Dermis microvascular lymphatic vessel endothelial cell (primary cell): Measurements from ENCODE around the gene SYNC. TPM values are rescaled to one million over a fixed set of nuclear protein-coding genes. Genes with fewer than 3 reads are reported as not detected.
"Not testable (repeated sequence)": the region's sequence is repeated elsewhere in the genome, so short reads cannot be mapped to it uniquely, and the experiment has no call there.

Experiments
- DNase-seq, 2 donors: peaks; one replicate each; pipeline versions ENCODE4 v3.0.0 to v3.0.0-alpha.2; 2010; ENCODE audit warnings: low read depth in 2 of 2
- total RNA-seq: library from RNA; depleted of rRNA; stranded (reverse); fragments of >200 nt; gene quantifications from 2 replicates; pipeline ENCODE4 v1.2.1, GENCODE V29; 2014

The SYNC gene
- total RNA-seq, 1 donor from 2014 or later = 11.7 TPM

- peak in 1 of 2 donors; percentile 89 for DNase-seq
Measured at GRCh38 chr1:32724678-32725614, 22.4 kb upstream of the SYNC start.

- no peak for DNase-seq
Measured at GRCh38 chr1:32719681-32720275, 17.2 kb upstream of the SYNC start.

- DNase-seq = no peak
Measured at GRCh38 chr1:32718527-32718926, 16.0 kb upstream of the SYNC start.

GRCh38 chr1:32718036-32718435 is 15.5 kb upstream of the SYNC start:
- no peak for DNase-seq

GRCh38 chr1:32717503-32717902 is 14.9 kb upstream of the SYNC start:
- DNase-seq = no peak

GRCh38 chr1:32716312-32717148 is 14.0 kb upstream of the SYNC start:
- peak in 1 of 2 donors; percentile 36 for DNase-seq

- no peak for DNase-seq
Measured at GRCh38 chr1:32715901-32716311, 13.3 kb upstream of the SYNC start.

GRCh38 chr1:32714277-32714676 is 11.7 kb upstream of the SYNC start:
- DNase-seq = no peak

- DNase-seq = no peak
Measured at GRCh38 chr1:32713081-32713480, 10.5 kb upstream of the SYNC start.

GRCh38 chr1:32711221-32711620 is 8.7 kb upstream of the SYNC start:
- DNase-seq = not testable (repeated sequence)

- DNase-seq = no peak
Measured at GRCh38 chr1:32709476-32709875, 6.9 kb upstream of the SYNC start.

GRCh38 chr1:32709075-32709474 is 6.5 kb upstream of the SYNC start:
- no peak for DNase-seq

- DNase-seq = no peak
Measured at GRCh38 chr1:32706491-32706890, 3.9 kb upstream of the SYNC start.

GRCh38 chr1:32705516-32705915 is 2.9 kb upstream of the SYNC start:
- DNase-seq = no peak

- DNase-seq = no peak
Measured at GRCh38 chr1:32703479-32704291, 1.1 kb upstream of the SYNC start.

GRCh38 chr1:32701951-32702598 is 495 bp downstream of the SYNC start:
- peak in 1 of 2 donors; percentile 12 for DNase-seq

GRCh38 chr1:32701421-32701911 is 1.1 kb downstream of the SYNC start:
- DNase-seq = peak in 1 of 2 donors; percentile 9

GRCh38 chr1:32696996-32697395 is 5.6 kb downstream of the SYNC start:
- not testable (repeated sequence) for DNase-seq

- DNase-seq = no peak
Measured at GRCh38 chr1:32696041-32696440, 6.5 kb downstream of the SYNC start.
